HL-60 (cell line): Measurements from ENCODE around the gene TMEM59.

ENCODE experiments used
- DNase-seq, 2 experiments: peaks; one replicate each; pipeline ENCODE4 v3.0.0-alpha.2; 2010 to 2020; ENCODE audit warnings: low read depth in 1 of 2, low spot score in 1 of 2
- H3K27ac ChIP-seq: fragments of 250-450 bp; sonication (Bioruptor Pico); replicated peaks from 2 replicates; pipeline ENCODE4 v1.5.1; 2020; ENCODE audit warnings: mild to moderate bottlenecking, moderate library complexity
- H3K27me3 ChIP-seq: fragments of 250-450 bp; sonication (Bioruptor Pico); 2 replicates; pipeline ENCODE4 v1.5.1; 2021; ENCODE audit warnings: mild to moderate bottlenecking, moderate library complexity; ENCODE audit not compliant: insufficient read depth, poor library complexity, severe bottlenecking
- H3K4me3 ChIP-seq: replicated peaks from 2 replicates; pipeline ENCODE4 v1.5.1; 2011; ENCODE audit warnings: mild to moderate bottlenecking, control low read depth, low read length; ENCODE audit not compliant: insufficient read depth
- GABPA ChIP-seq: IDR thresholded peaks from 2 replicates; pipeline ENCODE4 v1.6.1; 2012; ENCODE audit warnings: low read depth
- POLR2AphosphoS5 ChIP-seq: IDR thresholded peaks from 2 replicates; pipeline ENCODE4 v1.6.1; 2012; ENCODE audit warnings: low read depth
- SPI1 ChIP-seq: IDR thresholded peaks from 2 replicates; pipeline ENCODE4 v1.6.1; 2012; ENCODE audit warnings: low read depth, mild to moderate bottlenecking, borderline replicate concordance
- TF ChIP-seq, protein P1 (sequence below): IDR thresholded peaks from 2 replicates; pipeline ENCODE4 v1.6.1; 2012; ENCODE audit warnings: low read depth; ENCODE audit not compliant: insufficient replicate concordance
- TF ChIP-seq, protein P2 (sequence below): IDR thresholded peaks from one replicate; pipeline ENCODE4 v1.5.1; 2011; ENCODE audit warnings: low read length, control low read depth, inconsistent platforms; ENCODE audit not compliant: insufficient read depth

TMEM59 gene

DNA sequence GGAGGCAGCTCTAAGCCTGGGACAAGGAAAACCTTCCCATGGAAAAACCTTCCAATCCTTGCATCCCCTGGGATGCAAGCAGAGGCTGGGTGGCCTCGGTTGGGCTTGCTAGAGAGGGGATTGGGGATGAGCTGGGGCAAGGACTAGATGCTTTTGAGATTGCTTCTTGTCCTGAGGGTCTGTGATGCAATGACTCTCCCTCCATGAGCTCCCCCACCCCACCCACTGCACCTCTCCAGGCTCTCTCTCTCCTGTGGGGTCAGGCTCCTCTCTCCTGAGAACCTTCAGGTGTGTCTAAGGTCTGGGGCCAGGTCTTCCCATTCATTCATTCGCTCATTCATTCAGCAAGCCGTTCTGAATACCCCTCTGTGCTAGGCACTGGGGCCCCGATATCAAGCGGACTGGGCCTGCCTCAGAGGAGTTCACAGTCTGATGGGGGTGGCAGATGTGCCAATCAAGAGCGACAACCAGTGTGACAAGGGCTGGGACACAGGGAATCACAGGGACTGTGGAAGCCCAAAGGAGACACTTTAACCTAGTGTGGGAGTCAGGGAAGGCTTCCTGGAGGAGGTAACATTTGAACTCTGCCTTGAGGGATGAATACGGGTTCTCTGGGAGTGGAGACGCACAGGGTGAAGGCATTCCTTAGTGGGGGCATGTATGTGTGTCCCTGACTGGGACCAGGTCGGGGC, 41.5 kb downstream of the TMEM59 start:
- Histone ChIP-seq H3K27ac (no peak overlapping the region), H3K27me3 (no peaks in the 10 kb centered on the region), H3K4me3 (no peak overlapping the region)
- TF ChIP-seq POLR2AphosphoS5: no peak
- TF ChIP-seq, protein P1, sequence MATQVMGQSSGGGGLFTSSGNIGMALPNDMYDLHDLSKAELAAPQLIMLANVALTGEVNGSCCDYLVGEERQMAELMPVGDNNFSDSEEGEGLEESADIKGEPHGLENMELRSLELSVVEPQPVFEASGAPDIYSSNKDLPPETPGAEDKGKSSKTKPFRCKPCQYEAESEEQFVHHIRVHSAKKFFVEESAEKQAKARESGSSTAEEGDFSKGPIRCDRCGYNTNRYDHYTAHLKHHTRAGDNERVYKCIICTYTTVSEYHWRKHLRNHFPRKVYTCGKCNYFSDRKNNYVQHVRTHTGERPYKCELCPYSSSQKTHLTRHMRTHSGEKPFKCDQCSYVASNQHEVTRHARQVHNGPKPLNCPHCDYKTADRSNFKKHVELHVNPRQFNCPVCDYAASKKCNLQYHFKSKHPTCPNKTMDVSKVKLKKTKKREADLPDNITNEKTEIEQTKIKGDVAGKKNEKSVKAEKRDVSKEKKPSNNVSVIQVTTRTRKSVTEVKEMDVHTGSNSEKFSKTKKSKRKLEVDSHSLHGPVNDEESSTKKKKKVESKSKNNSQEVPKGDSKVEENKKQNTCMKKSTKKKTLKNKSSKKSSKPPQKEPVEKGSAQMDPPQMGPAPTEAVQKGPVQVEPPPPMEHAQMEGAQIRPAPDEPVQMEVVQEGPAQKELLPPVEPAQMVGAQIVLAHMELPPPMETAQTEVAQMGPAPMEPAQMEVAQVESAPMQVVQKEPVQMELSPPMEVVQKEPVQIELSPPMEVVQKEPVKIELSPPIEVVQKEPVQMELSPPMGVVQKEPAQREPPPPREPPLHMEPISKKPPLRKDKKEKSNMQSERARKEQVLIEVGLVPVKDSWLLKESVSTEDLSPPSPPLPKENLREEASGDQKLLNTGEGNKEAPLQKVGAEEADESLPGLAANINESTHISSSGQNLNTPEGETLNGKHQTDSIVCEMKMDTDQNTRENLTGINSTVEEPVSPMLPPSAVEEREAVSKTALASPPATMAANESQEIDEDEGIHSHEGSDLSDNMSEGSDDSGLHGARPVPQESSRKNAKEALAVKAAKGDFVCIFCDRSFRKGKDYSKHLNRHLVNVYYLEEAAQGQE: no peak
- no peak for TF ChIP-seq SPI1
- TF ChIP-seq, protein P2, sequence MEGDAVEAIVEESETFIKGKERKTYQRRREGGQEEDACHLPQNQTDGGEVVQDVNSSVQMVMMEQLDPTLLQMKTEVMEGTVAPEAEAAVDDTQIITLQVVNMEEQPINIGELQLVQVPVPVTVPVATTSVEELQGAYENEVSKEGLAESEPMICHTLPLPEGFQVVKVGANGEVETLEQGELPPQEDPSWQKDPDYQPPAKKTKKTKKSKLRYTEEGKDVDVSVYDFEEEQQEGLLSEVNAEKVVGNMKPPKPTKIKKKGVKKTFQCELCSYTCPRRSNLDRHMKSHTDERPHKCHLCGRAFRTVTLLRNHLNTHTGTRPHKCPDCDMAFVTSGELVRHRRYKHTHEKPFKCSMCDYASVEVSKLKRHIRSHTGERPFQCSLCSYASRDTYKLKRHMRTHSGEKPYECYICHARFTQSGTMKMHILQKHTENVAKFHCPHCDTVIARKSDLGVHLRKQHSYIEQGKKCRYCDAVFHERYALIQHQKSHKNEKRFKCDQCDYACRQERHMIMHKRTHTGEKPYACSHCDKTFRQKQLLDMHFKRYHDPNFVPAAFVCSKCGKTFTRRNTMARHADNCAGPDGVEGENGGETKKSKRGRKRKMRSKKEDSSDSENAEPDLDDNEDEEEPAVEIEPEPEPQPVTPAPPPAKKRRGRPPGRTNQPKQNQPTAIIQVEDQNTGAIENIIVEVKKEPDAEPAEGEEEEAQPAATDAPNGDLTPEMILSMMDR: no peak
- TF ChIP-seq GABPA: no peak
- DNase-seq: no peak

DNA sequence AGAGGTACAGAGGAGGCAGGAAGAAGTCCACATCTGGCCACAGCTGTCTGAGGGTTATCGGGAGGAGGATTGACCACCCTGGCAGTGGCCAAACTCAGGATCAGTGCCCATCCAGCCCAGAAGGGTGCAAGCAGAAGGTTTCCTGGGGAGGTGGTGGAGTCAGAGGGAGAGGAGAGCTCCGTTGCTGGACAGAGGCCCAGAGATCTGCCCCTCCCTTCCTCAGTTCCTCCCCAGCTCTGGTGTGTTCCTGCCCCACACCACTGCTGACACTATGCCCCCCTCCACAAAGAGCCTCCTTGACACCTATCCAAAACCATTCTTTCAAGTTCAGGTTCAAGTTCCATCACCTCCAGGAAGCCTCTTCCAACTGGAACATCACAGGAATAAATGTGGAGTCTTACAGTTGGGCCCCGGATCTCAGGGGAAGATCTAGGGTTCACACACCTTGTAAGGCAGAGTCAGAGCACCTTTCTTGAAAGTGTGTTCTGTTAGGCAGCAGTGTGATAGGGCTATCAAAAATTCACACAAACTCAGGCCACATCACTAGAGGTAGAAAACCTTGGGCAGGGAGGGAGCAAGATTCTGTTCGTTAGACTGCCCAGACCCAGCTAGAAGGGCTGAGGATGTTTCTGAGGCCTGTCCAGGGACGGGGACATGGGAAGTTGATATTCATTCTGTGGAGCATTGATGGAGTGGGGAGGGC, 42.4 kb downstream of the TMEM59 start:
- TF ChIP-seq, protein P1: peak; percentile 28
- no peak for TF ChIP-seq POLR2AphosphoS5
- Histone ChIP-seq H3K27ac (no peak overlapping the region), H3K27me3 (no peaks in the 10 kb centered on the region), H3K4me3 (no peak overlapping the region)
- no peak for DNase-seq

DNA sequence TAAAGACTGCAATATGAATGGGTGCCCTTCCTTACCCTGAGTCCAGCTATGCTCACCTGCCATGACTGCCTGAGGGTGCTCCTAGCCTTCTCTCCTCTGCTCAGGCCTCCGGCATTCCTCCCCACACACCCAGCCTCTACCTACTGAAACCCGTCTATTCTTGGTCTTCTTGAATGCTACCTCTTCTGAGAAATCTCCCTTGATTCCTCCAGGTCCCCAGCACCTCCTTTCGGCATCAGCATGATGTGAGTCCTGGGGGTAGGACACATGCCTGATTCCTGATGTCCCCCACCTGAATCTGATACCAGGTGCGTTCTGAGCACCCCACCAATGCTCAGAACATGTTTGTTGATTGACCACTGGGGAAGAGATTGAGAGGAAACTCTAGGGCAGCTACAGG, 43.6 kb downstream of the TMEM59 start:
- Histone ChIP-seq H3K27me3 (no peaks in the 10 kb centered on the region), H3K4me3 (no peak overlapping the region), H3K27ac (no peak overlapping the region)
- DNase-seq: no peak
- no peak for TF ChIP-seq GABPA
- TF ChIP-seq, protein P1: no peak
- no peak for TF ChIP-seq SPI1
- TF ChIP-seq, protein P2: no peak
- TF ChIP-seq POLR2AphosphoS5: no peak
